Forelimb muscle (tissue), 1 donor: Measurements from ENCODE around the gene DCAF6. TPM values are rescaled to one million over a fixed set of nuclear protein-coding genes. Genes with fewer than 3 reads are reported as not detected.

Experiments
- DNase-seq: peaks from one replicate; pipeline ENCODE4 v3.0.0-alpha.2; 2013; ENCODE audit warnings: low read depth
- polyA plus RNA-seq: library from polyadenylated mRNA; unstranded; fragments of 120-200 nt; gene quantifications from one replicate; pipeline ENCODE4 v1.2.1, GENCODE V29; 2013; ENCODE audit not compliant: insufficient read length

DCAF6 gene
- polyA plus RNA-seq, 1 donor, result 127 TPM

DNA sequence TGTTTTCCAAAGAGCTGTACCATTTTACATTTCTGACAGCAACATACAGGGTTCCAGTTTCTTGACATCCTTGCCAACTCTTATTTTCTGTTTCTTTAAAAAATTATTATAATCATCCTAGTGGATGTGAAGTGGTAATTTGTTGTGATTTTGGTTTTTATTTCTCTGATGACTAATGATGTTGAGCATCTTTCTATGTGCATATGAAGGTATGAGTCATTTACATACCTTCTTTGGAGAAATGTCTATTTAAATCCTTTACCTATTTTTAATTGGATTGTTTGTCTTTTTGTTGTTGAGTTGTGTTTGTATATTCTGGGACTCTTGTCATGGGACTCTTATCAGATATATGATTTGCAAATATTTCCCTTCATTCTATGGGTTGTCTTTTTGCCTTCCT, 21.2 kb downstream of the DCAF6 start:
- no peak for DNase-seq

DNA sequence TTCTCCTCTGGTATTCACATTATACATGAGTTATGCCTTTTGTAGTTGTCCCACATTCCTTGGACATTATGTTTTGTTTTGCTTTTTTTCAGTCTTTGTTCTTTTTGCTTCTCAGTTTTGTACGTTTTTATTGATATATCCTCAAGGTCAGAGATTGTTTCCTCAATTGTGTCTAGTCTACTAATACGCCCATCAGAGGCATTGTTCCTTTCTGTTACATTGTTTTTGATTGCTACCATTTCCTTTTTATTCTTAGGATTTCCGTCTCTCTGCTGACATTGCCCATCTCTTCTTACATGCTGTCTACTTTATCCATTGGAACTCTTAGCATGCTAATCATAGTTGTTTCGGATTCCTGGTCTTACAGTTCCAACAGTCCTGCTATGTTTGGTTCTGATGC, 28.2 kb downstream of the DCAF6 start:
- DNase-seq, result no peak

DNA sequence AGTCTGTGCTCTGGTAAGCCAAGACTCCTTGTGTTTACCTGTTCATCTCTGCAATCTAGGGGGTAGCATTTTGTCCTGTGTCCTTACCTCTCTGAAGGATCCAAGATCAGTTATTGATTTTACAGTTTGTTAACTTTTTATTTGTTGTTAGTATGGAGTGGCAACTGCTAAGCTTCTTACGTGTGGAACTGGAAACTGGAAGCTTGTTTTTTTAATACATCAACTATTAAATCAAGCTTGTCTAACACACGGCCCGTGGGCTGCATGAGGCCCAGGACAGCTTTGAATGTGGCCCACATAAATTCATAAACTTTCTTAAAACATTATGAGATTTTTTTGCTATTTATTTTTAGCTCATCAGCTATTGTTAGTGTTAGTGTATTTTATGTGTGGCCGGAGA, 29.6 kb downstream of the DCAF6 start:
- no peak for DNase-seq

DNA sequence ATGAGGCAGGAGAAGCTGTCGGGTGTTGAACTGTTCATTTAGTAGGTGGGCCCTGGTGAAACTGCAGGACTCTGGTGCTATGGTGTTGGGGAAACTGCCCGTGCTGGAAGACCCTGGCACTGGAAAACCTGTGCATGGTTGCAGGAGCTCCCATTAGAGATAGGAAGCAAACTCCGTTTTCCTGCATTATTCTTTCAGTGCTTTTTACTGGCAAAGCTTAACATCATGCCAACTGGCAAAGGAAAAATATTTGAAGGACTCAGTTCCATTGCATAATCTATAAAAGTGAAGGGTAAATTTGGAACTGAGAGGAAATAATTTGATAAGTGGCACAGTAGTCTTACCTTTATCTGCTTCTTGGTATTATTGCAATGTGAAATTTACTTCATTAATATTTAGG, 32.1 kb downstream of the DCAF6 start:
- DNase-seq, result no peak

DNA sequence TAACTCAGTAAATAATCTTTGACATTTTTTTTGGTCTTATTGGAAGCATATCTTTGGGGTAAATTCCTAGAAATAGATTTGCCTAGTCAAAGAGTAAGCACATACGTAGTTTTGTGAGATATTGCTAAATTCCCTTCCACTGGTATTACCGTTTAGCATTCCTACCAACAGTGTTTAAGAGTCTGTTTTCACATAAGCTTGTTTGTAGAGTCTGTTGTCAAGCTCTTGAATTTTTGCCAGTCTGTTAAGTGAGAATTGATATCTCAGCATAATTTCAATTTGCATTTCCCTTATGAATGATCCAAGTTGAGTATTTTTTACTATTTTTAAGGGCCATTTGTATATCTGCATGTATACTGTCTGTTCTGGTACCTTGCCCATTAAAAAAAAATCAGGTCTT, 37.3 kb downstream of the DCAF6 start:
- no peak for DNase-seq

DNA sequence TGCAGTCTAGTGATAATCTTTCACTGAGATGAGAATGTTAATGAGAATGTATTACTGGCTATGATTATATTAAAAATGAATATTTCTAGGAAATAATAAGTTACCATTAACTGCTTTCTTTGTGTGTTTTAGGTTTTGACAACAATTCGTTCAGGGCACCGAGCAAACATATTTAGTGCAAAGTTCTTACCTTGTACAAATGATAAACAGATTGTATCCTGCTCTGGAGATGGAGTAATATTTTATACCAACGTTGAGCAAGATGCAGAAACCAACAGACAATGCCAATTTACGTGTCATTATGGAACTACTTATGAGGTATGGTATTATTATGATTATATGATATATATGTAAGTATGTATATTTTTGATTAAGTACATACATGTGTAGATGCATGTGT, 38.2 kb downstream of the DCAF6 start:
- no peak for DNase-seq

DNA sequence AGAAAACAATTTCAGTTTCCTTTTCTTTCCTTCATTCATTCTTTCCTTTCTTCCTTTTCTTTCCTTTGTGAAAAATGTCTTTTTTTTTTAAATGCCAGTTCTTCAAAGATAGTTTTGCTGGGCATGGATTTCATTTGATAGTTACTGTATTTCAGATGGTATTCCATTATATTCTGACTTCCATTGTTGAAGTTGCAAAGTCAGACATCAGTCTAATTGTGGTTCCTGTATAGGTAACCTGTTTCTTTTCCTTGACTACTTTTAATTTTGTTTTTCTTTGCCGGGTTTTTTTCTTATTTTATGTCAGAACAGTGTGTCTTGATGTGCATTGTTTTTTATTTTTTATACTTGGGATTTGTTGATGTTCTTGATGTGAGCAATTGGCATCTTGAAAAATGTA, 40.8 kb downstream of the DCAF6 start:
- no peak for DNase-seq

DNA sequence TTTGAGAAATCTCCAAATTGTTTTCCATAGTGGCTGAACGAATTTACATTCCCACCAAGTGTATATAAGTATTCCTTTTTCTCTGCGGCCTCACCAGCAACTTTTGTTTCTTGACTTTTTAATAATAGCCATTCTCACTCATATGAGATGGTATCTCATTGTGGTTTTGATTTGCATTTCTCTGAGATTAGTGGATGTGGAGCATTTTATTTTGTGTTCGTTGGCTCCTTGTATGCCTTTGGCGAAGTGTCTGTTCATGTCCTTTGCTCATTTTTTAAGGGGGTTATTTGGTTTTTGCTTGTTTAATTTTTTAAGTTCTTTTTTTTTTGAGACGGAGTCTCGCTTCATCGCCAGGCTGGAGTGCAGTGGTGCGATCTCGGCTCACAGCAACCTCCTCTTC, 45.5 kb downstream of the DCAF6 start:
- DNase-seq, result no peak

DNA sequence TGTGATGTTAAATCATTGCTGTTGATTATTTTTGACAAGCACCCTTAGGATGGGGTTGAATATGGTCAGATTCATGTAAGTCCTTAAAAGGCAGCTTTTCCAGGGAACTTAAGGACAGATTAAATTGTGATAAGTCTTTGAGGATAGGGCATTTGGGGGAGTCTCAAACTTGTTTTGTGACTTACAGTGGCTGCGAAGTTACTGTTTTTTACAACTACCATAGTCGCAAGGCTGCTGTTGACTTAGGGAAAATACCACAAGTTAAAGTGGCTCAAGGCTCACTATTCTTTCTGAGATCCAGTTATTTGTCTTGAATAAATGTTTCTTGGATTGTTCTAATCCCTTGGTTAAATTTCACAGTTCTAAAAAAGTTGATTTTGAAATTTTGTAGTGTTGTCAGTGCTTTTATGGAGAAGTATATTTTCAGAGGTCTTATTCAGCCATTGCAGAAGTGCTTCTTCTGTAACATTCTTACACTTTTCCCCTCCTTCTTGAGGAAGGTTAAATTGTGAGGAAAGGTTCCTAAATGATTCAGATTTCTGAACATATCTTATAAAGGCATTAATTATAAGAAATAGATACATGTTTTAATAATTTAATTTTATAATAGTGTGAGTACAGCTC, 47.4 kb downstream of the DCAF6 start:
- DNase-seq, result no peak

DNA sequence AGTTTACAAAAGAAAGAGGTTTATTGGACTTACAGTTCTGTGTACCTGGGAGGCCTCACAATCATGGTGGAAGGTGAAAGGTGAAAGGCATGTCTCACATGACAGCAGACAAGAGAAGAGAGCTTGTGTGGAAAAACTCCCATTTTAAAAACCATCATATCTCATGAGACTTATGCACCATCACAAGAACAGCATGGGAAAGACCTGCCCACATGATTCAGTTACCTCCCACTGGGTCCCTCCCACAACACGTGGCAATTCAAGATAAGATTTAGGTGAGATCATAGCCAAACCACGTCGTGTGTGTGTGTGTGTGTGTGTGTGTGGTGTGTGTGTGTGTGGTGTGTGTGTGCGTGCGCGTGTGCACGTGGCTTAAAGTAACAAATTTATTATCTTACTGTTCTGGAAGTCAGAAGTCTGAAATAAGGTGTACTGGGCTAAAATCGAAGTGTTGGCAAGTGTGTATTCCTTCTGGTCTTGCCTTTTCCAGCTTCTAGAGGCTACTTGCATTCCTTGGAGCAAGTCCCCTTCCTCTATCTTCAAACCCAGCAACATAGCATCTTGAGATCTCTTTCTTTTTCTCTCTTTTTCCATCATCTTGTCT, 48.5 kb downstream of the DCAF6 start:
- DNase-seq, result no peak

DNA sequence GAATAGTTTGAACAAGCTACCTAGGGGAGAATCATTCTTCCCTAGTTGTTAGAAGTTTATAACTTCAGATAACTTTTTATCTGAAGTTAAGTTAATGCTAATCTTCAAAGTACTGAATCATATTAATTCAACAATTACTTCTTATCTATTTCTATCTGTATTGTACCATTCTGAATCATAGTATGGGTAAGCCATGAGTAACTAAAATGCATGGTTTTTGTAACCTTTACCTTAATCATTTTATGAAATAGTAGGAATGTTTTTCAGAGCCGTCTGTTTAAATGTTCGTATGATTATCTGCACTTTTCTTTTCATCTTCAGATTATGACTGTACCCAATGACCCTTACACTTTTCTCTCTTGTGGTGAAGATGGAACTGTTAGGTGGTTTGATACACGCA, 50.7 kb downstream of the DCAF6 start:
- DNase-seq, result no peak

DNA sequence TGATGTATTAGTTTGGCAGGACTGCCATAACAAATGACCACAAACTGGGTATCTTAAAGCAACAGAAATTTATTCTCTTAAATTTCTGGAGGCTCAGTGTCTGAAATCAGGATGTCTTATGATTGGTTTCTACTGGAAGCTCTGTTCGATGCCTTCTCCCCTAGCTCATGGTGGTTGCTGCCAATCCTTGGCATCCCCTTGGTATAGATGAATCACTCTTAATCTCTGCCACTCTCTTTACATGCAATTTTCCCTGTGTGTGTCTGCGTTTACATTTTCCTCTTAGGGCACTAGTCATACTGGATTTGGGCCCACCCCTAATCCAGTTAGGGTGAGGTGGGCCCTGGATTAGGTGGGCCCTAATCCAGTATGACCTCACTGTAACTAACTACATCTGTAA, 55.1 kb downstream of the DCAF6 start:
- DNase-seq, result no peak

DNA sequence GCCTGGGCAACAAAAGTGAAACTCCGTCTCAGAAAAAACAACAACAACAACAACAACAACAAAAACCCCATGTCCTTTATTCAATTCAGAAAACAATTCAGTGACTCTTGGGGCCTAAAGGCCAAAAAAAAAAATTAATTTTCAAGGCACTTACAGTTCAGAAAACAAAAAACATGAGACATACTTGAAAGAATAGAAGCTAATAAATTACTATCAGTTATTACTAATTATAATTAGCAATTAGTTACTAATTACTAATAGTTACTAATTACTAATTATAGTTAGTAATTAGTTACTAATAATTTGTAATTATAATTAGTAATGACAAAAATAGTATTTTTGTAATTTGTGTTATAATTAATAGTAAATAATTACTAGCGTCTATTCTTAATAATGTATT, 57.2 kb downstream of the DCAF6 start:
- no peak for DNase-seq

DNA sequence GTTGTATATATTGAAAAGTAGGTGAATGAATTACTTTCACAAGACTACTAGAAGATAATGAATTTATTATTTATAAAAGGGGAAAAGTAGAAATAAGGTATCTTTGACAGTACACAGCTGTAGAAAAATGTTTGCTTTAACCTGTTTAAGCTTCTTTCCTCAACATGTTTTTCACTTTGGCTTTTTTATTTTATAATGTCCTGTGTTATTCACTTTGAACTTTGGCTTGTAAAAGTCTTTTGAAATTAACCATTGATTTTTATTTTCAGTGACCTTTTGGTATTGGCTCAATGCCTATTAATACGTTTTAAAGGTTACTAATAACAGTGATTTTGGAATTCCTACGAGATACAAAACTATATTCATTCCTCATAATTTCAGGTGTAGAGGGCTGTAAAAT, 58.1 kb downstream of the DCAF6 start:
- no peak for DNase-seq

DNA sequence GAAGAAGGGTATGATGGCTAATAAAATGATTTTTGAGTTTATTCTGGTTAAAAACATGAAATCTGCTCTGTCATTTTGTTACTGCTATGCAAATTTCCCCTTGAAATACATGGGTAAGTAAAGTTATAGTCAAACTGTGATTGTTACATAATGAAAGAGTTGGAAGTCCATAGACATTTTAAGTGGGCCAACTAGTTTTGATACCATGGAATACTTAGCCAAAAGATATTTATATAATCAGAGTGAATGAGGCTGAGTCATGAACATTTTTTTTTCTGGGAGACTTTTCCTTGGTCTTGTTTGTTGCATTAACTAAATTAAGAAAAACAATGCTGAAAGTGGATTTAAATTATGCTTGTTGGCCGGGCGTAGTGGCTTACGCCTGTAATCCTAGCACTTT, 58.6 kb downstream of the DCAF6 start:
- no peak for DNase-seq

DNA sequence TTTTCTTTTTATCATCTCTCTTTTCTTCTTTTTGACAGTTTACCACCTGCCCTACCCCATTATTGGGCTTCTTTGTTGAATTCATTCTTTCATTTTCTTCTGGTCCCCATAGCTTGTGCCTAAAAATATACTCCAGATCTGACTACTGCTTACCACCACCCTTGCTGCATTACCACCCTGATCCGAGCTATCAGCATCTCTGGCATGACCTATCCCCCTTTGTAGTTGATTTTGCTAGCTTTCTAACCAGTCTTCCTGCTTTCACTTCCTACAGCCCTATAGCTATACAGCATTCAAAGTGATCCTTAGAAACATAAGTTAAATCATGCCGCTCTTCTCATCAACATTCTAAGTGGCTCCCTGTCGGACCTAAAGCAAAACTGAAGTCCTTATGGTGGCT, 59.8 kb downstream of the DCAF6 start:
- no peak for DNase-seq

DNA sequence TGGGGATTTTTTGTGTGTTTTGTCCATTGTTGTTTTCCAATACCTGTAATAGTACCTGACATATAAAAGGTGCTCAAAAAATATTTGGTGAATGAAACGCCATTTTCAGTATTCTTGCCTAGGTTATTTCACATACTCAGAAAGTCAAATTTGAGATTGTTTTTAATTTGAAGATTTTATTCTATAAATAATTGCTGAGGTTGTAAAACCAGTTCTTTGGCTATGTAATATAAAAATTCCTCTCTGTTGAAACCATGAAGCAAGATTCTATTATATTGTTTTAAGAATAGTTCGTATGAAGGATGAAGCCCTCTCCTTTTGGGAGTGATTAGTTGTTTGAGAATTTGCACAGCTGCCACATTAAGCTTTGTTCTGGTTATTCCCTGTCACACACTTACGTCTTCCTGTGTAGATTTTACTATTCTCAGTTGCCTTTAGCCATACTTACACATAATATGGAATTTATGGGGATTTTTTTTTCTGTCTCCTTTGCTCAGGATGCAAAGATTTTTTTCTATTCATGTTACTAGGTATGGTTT, 60.6 kb downstream of the DCAF6 start:
- DNase-seq, result no peak

DNA sequence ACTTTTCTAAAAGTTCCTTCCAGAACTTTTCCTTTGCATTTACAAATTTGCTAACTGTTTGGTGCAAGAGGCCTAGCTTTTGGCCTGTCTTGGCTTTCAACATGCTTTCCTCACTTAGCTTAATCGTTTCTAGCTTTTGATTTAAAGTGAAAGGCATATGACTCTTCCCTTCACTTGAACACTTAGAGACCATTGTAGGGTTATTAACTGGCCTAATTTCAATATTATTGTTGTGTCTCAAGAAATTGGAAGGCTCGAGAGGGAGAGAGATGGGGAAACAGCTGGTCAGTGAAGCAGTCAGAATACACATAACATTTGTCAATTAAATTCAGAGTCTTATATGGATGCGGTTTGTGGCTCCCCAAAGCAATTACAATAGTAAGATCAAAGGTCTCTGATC, 63.4 kb downstream of the DCAF6 start:
- DNase-seq, result no peak

DNA sequence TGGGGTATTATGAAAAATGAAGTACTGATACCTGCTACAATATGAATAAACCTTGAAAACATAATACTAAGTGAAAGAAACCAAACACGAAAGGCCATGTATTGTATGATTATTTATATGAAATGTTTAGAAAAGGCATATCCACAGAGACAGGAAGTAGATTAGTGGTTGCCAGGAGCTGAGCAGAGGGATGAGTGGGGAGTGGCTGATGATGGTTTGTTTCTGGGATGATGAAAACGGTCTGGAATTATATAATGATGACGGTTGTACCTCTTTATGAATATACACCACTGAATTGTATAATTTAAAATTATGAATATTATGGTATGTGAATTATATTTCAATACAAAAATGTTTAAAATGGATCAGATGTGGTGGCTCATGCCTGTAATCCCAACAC, 64.2 kb downstream of the DCAF6 start:
- DNase-seq, result no peak

DNA sequence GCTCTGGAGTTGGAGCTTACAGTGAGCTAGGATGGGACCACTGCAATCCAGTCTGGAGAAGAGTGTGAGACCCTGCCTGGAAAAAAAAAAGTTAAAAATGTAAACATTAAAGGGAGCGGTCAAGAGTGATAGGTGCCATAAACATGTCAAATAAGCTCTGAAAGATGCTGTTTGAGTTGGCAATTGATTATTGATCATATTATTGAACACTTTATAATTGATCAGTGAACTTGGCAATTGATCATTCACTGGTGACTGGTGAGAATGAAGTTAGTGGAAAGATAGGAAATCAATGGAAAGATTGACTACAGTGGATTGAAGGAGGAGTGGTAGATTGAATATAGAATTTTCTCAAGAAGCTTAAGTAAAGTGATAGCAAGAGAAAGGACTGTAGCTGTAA, 64.7 kb downstream of the DCAF6 start:
- DNase-seq, result no peak

DNA sequence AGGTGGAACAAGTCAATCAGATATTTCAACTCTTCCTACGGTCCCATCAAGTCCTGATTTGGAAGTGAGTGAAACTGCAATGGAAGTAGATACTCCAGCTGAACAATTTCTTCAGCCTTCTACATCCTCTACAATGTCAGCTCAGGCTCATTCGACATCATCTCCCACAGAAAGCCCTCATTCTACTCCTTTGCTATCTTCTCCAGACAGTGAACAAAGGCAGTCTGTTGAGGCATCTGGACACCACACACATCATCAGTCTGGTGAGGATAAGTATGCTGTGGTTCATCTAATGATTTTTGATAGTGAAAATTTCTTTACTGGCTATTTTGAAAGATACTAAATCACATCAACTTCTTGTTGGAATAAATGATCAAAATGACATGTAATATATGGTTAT, 68.0 kb downstream of the DCAF6 start:
- DNase-seq, result no peak

DNA sequence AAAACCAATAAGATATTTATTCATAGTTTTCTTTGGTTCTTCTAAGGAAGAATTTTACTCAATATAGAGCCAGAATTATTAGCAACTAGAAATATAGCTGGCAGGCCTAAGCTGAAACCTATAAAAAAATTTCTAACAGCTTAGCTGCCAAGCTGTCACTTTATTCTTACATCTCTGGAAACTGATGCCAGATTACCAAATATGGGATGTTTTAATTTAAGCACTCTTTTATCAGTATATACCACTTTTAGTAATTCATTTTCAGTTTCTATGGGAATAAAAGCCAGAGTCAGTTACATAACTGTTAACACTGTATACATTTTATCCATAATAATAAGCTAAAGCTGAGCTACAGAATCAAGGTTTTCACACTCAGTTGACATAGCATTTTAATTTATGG, 69.0 kb downstream of the DCAF6 start:
- DNase-seq, result no peak

DNA sequence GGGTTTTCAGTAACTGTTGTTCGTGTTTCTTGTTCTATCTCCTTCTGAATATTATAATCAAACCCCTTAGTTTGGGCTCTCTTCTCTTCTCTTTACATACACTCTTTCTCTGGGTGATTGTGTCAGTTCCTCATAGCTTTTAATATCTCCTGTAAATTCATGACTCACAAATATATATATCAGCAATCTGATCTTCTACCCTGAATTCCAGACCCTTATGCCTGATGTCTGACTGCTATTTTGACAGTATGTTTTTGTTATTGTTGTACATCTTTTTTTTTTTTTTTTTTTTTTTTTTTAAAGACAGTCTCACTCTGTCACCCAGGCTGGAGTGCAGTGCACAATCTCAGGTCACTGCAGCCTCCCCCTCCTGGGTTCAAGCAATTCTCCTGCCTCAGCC, 71.2 kb downstream of the DCAF6 start:
- DNase-seq, result no peak

DNA sequence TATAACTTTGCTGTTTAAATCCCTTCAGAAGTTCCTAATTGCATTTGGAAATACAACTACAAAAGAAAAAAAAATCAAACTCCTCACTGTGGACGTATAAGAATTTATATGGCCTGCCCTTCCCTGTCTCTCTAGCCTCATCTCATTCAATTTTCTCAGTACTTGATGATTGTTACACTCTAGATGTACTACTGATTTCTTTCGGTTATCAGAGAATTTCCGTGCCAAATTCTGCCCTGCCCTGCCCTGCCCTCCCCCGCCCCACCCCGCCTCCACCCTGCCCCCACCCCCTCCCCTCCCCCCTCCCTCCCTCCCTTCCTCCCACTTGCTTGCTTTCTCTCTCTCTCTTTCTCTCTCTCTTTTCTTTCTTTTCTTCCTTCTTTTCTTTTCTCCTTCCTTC, 72.1 kb downstream of the DCAF6 start:
- DNase-seq, result no peak
